IMR-90 (cell line): ENCODE results near the gene PRTG. TPM values are rescaled to one million over a fixed set of nuclear protein-coding genes. Genes with fewer than 3 reads are reported as not detected.

ENCODE experiments used
- ATAC-seq: fragments of 200-7000 bp; cut with Tn5 transposase; 2 replicates; pipeline ENCODE4 v1.9.1; 2020; ENCODE audit warnings: low read depth, mild to moderate bottlenecking, moderate library complexity
- BruUV-seq: library from RNA; stranded (reverse); fragments of 400-500 nt; replicated peaks from 2 replicates; lab custom pipeline; 2021; lab: Mats Ljungman, UMichigan
- CTCF ChIA-PET: fragments of 300-600 bp; formaldehyde crosslinking; extraction: SDS; loops from one replicate; lab custom pipeline; 2021; ENCODE audit warnings: antibody characterized with exemption; lab: Yijun Ruan, JAX
- POLR2A ChIA-PET: fragments of 300-600 bp; sonication (Branson Sonifier 250); formaldehyde crosslinking; loops from one replicate; lab custom pipeline; 2022; ENCODE audit warnings: antibody characterized with exemption; ENCODE audit not compliant: unreplicated experiment; lab: Charles Lee
- DNase-seq: peaks from one replicate; pipeline ENCODE4 v3.0.0; 2013
- H2AFZ ChIP-seq: replicated peaks from 2 replicates; pipeline ENCODE3; 2013; ENCODE audit warnings: low read length, mild to moderate bottlenecking; ENCODE audit not compliant: poor library complexity
- H2AK5ac ChIP-seq: 2 replicates; pipeline ENCODE4 v1.6.1; 2013; ENCODE audit warnings: low read depth, low read length, inconsistent platforms
- H2AK9ac ChIP-seq: replicated peaks from 2 replicates; pipeline ENCODE3; 2013; ENCODE audit warnings: mild to moderate bottlenecking, low read depth, low read length, moderate library complexity; ENCODE audit not compliant: poor library complexity
- H2BK120ac ChIP-seq: 2 replicates; pipeline ENCODE4 v1.6.1; 2013; ENCODE audit warnings: low read depth, low read length, inconsistent platforms
- H2BK15ac ChIP-seq: 3 replicates; pipeline ENCODE4 v1.6.1; 2013; ENCODE audit warnings: low read depth, low read length, inconsistent platforms
- H2BK20ac ChIP-seq: 2 replicates; pipeline ENCODE4 v1.6.1; 2013; ENCODE audit warnings: low read depth, mild to moderate bottlenecking, inconsistent platforms, low read length, moderate library complexity
- H2BK5ac ChIP-seq: 2 replicates; pipeline ENCODE4 v1.6.1; 2013; ENCODE audit warnings: mild to moderate bottlenecking, low read depth, low read length, inconsistent platforms; ENCODE audit not compliant: poor library complexity, severe bottlenecking
- H3K14ac ChIP-seq: replicated peaks from 2 replicates; pipeline ENCODE4 v1.6.1; 2013; ENCODE audit warnings: low read depth, low read length, inconsistent platforms
- H3K18ac ChIP-seq: 2 replicates; pipeline ENCODE4 v1.6.1; 2013; ENCODE audit warnings: low read depth, low read length, control low read depth
- H3K23ac ChIP-seq: 2 replicates; pipeline ENCODE4 v1.6.1; 2013; ENCODE audit warnings: low read depth, low read length, inconsistent platforms
- H3K27ac ChIP-seq: 2 replicates; pipeline ENCODE4 v1.5.1; 2013; ENCODE audit warnings: mild to moderate bottlenecking, control low read depth, low read length; ENCODE audit not compliant: insufficient read depth
- H3K27me3 ChIP-seq: 2 replicates; pipeline ENCODE4 v1.6.1; 2013; ENCODE audit warnings: low read length; ENCODE audit not compliant: control insufficient read depth, insufficient read depth
- H3K36me3 ChIP-seq: 2 replicates; pipeline ENCODE4 v1.6.1; 2013; ENCODE audit warnings: low read length, mixed read lengths; ENCODE audit not compliant: control insufficient read depth, insufficient read depth
- H3K4ac ChIP-seq: 2 replicates; pipeline ENCODE4 v1.6.1; 2013; ENCODE audit warnings: low read depth, low read length, inconsistent platforms
- H3K4me1 ChIP-seq: 2 replicates; pipeline ENCODE4 v1.6.1; 2013; ENCODE audit warnings: low read length, mixed read lengths; ENCODE audit not compliant: control insufficient read depth, insufficient read depth
- H3K4me2 ChIP-seq: 2 replicates; pipeline ENCODE4 v1.6.1; 2013; ENCODE audit warnings: low read depth, mild to moderate bottlenecking, control low read depth, low read length, moderate library complexity
- H3K4me3 ChIP-seq: 2 replicates; pipeline ENCODE4 v1.5.1; 2013; ENCODE audit warnings: low read depth, mild to moderate bottlenecking, control low read depth, low read length, moderate library complexity; ENCODE audit not compliant: insufficient read depth
- H3K56ac ChIP-seq: 2 replicates; pipeline ENCODE4 v1.6.1; 2013; ENCODE audit warnings: low read length, inconsistent platforms; ENCODE audit not compliant: insufficient read depth; ENCODE audit errors: extremely low read depth
- H3K79me1 ChIP-seq, 2 experiments: 2 replicates each; pipeline ENCODE4 v1.6.1; 2013; ENCODE audit warnings: low read length in 2 of 2, inconsistent platforms in 1 of 2, low read depth in 1 of 2
- H3K9ac ChIP-seq: 2 replicates; pipeline ENCODE4 v1.6.1; 2013; ENCODE audit warnings: low read depth, low read length, control low read depth
- H3K9me1 ChIP-seq: 2 replicates; pipeline ENCODE4 v1.6.1; 2013; ENCODE audit warnings: low read length, inconsistent platforms; ENCODE audit not compliant: insufficient read depth
- H3K9me3 ChIP-seq: 2 replicates; pipeline ENCODE4 v1.6.1; 2013; ENCODE audit warnings: low read length; ENCODE audit not compliant: control insufficient read depth, insufficient read depth
- H4K20me1 ChIP-seq: 2 replicates; pipeline ENCODE4 v1.6.1; 2013; ENCODE audit warnings: low read length, inconsistent platforms; ENCODE audit not compliant: insufficient read depth
- H4K5ac ChIP-seq: 2 replicates; pipeline ENCODE4 v1.6.1; 2013; ENCODE audit warnings: mild to moderate bottlenecking, low read depth, low read length, control low read depth
- H4K8ac ChIP-seq, 2 experiments: 2 replicates each; pipeline ENCODE4 v1.6.1; 2013; ENCODE audit warnings: low read depth in 2 of 2, low read length in 2 of 2, control low read depth in 1 of 2, inconsistent platforms in 1 of 2
- H4K91ac ChIP-seq: 2 replicates; pipeline ENCODE4 v1.6.1; 2013; ENCODE audit warnings: low read depth, low read length, inconsistent platforms; ENCODE audit not compliant: insufficient read depth
- BHLHE40 ChIP-seq: fragments of 150-350 bp; IDR thresholded peaks from 2 replicates; pipeline ENCODE4 v1.6.1; 2016; ENCODE audit warnings: mild to moderate bottlenecking, low read depth, low read length
- CHD1 ChIP-seq: IDR thresholded peaks from 2 replicates; pipeline ENCODE4 v1.6.1; 2012; ENCODE audit warnings: low read depth, low read length, improper control_type of control experiment
- MXI1 ChIP-seq: IDR thresholded peaks from 2 replicates; pipeline ENCODE4 v1.6.1; 2012; ENCODE audit warnings: low read depth, mild to moderate bottlenecking, low read length, moderate library complexity, borderline replicate concordance
- NFE2L2 ChIP-seq: fragments of 150-350 bp; IDR thresholded peaks from 2 replicates; pipeline ENCODE4 v1.6.1; 2016; ENCODE audit warnings: low read depth, mild to moderate bottlenecking, low read length
- POLR2A ChIP-seq: IDR thresholded peaks from 2 replicates; pipeline ENCODE4 v1.6.1; 2012; ENCODE audit warnings: mild to moderate bottlenecking, low read depth, low read length
- SMC3 ChIP-seq: fragments of 150-350 bp; IDR thresholded peaks from 2 replicates; pipeline ENCODE4 v1.6.1; 2016; ENCODE audit warnings: low read depth, mild to moderate bottlenecking, antibody characterized with exemption, low read length, moderate library complexity
- WGBS, 2 experiments: methylation state at CpG; one replicate each; pipeline versions ENCODE4 v1.1.5 to v1.1.7; 2013; ENCODE audit warnings: missing lambda C conversion rate in 2 of 2; ENCODE audit not compliant: insufficient read length in 1 of 2; ENCODE audit errors: extremely low coverage in 2 of 2; 5-methylcytosine and 5-hydroxymethylcytosine counted together
- dilution Hi-C: fragments of 300-500 bp; cut with HindIII; formaldehyde crosslinking; loops from one replicate; pipeline ENCODE4 v1.14.3; 2018; ENCODE audit warnings: low sequenced_read_pairs; ENCODE audit not compliant: unreplicated experiment
- in situ Hi-C: fragments of 300-500 bp; cut with MboI; formaldehyde crosslinking; loops from 3 replicates; pipeline ENCODE4 v1.14.3; 2019; ENCODE audit warnings: low sequenced_read_pairs, inconsistent platforms, mixed read lengths
- intact Hi-C: fragments of 100-400 bp; cut with micrococcal nuclease; formaldehyde crosslinking; loops from 2 replicates; pipeline ENCODE4 v1.10.0; 2022
- polyA plus RNA-seq, 3 experiments: library from polyadenylated mRNA; depleted of rRNA; stranded (reverse); fragments of >200 nt; gene quantifications; 2 replicates each; pipeline ENCODE4 v1.2.3, GENCODE V29; 2012; ENCODE audit warnings: low replicate concordance in 1 of 3
- total RNA-seq: library from RNA; depleted of rRNA; stranded (reverse); fragments of >200 nt; gene quantifications from 2 replicates; pipeline ENCODE4 v1.2.3, GENCODE V29; 2012
- TF ChIP-seq, protein P1 (sequence below): fragments of 150-350 bp; IDR thresholded peaks from 2 replicates; pipeline ENCODE4 v1.6.1; 2016; ENCODE audit warnings: low read depth, mild to moderate bottlenecking, low read length, moderate library complexity, borderline replicate concordance
- TF ChIP-seq, protein P2 (sequence below): conservative IDR thresholded peaks from 2 replicates; pipeline ENCODE4 v1.5.1; 2012; ENCODE audit warnings: mild to moderate bottlenecking, low read depth, low read length, improper control_type of control experiment

Gene PRTG
- total and polyA plus RNA-seq, 2 of the 4 experiments (the other 2 are of a cell fraction): 0.99 to 1.4 TPM

DNA sequence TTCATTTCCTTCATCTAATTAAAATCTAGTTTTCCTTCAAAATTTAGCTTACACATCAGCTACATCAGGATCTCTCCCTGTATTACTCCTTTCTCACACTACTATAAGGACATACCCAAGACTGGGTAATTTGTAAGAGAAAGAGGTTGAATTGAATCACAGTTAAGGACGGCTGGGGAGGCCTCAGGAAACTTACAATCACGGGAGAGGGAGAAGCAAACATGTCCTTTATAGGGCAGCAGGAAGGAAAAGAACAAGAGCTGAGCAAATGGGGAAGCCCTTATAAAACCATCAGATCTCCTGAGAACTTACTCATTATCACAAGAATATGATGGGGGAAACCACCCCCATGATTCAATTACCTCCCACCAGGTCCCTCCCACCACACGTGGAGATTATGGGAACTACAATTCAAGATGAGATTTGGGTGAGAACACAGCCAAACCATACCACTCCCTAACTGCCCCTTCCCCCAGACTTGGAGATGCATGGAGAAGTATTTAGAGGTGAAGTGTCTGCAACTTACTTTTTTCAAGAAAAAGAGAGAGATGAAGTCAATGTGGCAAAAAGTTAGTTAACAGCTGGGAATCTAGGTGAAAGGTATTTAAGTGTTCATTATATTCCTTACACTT, 21.3 kb downstream of the PRTG start:
- no peak for DNase-seq
- H2BK20ac ChIP-seq: no peak overlapping the region
- no peak overlapping the region for H2AFZ ChIP-seq
- H3K18ac ChIP-seq: no peak overlapping the region
- no TSS peak for BruUV-seq
- H3K36me3 ChIP-seq: no peaks in the 10 kb centered on the region
- no peak overlapping the region for H2AK5ac ChIP-seq
- no peak for ATAC-seq
- H3K9me1 ChIP-seq: no peaks in the 10 kb centered on the region
- TF ChIP-seq NFE2L2: no peak
- no peak for TF ChIP-seq MXI1
- TF ChIP-seq, protein P1, sequence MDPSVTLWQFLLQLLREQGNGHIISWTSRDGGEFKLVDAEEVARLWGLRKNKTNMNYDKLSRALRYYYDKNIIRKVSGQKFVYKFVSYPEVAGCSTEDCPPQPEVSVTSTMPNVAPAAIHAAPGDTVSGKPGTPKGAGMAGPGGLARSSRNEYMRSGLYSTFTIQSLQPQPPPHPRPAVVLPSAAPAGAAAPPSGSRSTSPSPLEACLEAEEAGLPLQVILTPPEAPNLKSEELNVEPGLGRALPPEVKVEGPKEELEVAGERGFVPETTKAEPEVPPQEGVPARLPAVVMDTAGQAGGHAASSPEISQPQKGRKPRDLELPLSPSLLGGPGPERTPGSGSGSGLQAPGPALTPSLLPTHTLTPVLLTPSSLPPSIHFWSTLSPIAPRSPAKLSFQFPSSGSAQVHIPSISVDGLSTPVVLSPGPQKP: no peak
- TF ChIP-seq CHD1: no peak
- TF ChIP-seq, protein P2, sequence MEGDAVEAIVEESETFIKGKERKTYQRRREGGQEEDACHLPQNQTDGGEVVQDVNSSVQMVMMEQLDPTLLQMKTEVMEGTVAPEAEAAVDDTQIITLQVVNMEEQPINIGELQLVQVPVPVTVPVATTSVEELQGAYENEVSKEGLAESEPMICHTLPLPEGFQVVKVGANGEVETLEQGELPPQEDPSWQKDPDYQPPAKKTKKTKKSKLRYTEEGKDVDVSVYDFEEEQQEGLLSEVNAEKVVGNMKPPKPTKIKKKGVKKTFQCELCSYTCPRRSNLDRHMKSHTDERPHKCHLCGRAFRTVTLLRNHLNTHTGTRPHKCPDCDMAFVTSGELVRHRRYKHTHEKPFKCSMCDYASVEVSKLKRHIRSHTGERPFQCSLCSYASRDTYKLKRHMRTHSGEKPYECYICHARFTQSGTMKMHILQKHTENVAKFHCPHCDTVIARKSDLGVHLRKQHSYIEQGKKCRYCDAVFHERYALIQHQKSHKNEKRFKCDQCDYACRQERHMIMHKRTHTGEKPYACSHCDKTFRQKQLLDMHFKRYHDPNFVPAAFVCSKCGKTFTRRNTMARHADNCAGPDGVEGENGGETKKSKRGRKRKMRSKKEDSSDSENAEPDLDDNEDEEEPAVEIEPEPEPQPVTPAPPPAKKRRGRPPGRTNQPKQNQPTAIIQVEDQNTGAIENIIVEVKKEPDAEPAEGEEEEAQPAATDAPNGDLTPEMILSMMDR: no peak
- TF ChIP-seq POLR2A: no peak
- TF ChIP-seq BHLHE40: no peak
- no peak for TF ChIP-seq SMC3
- H4K5ac ChIP-seq: no peak overlapping the region
- no peak overlapping the region for H3K14ac ChIP-seq
- intact Hi-C loops: no loop called here
- H3K27ac ChIP-seq: no peak overlapping the region
- H3K4me3 ChIP-seq: no peak overlapping the region
- no peak overlapping the region for H4K8ac ChIP-seq
- no peak overlapping the region for H2BK15ac ChIP-seq
- H3K4me2 ChIP-seq: no peak overlapping the region
- no peak overlapping the region for H3K4ac ChIP-seq
- H2AK9ac ChIP-seq: no peak overlapping the region
- H3K79me1 ChIP-seq: no peaks in the 10 kb centered on the region
- no peak overlapping the region for H4K91ac ChIP-seq
- no peaks in the 10 kb centered on the region for H3K27me3 ChIP-seq
- H3K56ac ChIP-seq: no peak overlapping the region
- 0 out of 2 replicates have a peak, but pooled peaks cover 3% of the 10 kb centered on the region for H3K9me3 ChIP-seq
- ChIA-PET CTCF (no interaction called here), POLR2A (no interaction called here)
- dilution Hi-C loops: no loop called here
- no peak overlapping the region for H3K9ac ChIP-seq
- H2BK120ac ChIP-seq: no peak overlapping the region
- no peak overlapping the region for H2BK5ac ChIP-seq
- no CpG with 5 or more reads among the region's 3 CpGs for WGBS, 2 experiments
- H3K4me1 ChIP-seq: no peaks in the 10 kb centered on the region
- in situ Hi-C loops: no loop called here
- H3K23ac ChIP-seq: no peak overlapping the region
- H4K20me1 ChIP-seq: no peaks in the 10 kb centered on the region
